Measurements from ENCODE around the gene TMEM43. TPM values are rescaled to one million over a fixed set of nuclear protein-coding genes. Genes with fewer than 3 reads are reported as not detected.

Gene TMEM43
- total RNA-seq, 1 experiment from 2014 or later = 32.4 TPM

- H3K4me3 ChIP-seq (replicated peaks in 1 of 2; ENCODE audit: low read depth in 1 of 2, low read length in 2 of 2) = no peak overlapping the region
- no peak overlapping the region for H2AFZ ChIP-seq (ENCODE audit: low read depth, low read length, poor library complexity, severe bottlenecking)
- no peak for ATAC-seq
- H3K36me3 ChIP-seq (ENCODE audit: control insufficient read depth in 1 of 2, insufficient read depth in 2 of 2, low read length in 2 of 2) = peaks cover 21 to 31% of the 10 kb centered on the region in 2 experiments; a peak in 3 of 4 replicates
- H3K79me2 ChIP-seq (ENCODE audit: insufficient read depth, low read length) = peaks cover 56% of the 10 kb centered on the region
- H3K9me2 ChIP-seq (ENCODE audit: insufficient read depth) = no peaks in the 10 kb centered on the region
- H4K20me1 ChIP-seq (ENCODE audit: insufficient read depth) = no peaks in the 10 kb centered on the region; the same call in 1 of the 2 replicates
- no peaks in the 10 kb centered on the region for H3K9me3 ChIP-seq (ENCODE audit: control insufficient read depth in 1 of 2, insufficient read depth in 1 of 2, low read depth in 1 of 2, low read length in 2 of 2)
- no peak overlapping the region for H3K9ac ChIP-seq (ENCODE audit: low read length)
- ChIA-PET POLR2A (no interaction called here), CTCF (interaction anchor here (1.6 kb wide), 1 partner anchor 232 kb away, joined by 3 read pairs; no protein-coding TSS in a partner anchor), RAD21 (ENCODE audit: low non-redundant PET in 1 of 2, low total read pairs in 2 of 2, uncharacterized antibody in 2 of 2, unreplicated experiment in 2 of 2) (no interaction called here)
- TF ChIP-seq CEBPB (IDR thresholded peaks at IDR 0.05; ENCODE audit: low read depth) = no peak
- no peak for TF ChIP-seq REST (IDR thresholded peaks at IDR 0.05; ENCODE audit: low read depth)
- TF ChIP-seq ATF3 (IDR thresholded peaks at IDR 0.05) = no peak
- TF ChIP-seq ELF1 (IDR thresholded peaks at IDR 0.05; ENCODE audit: borderline replicate concordance, low read depth) = no peak
- TF ChIP-seq POLR2AphosphoS5 (IDR thresholded peaks at IDR 0.05; ENCODE audit: low read depth, low read length) = no peak
- no peak for TF ChIP-seq SP1 (IDR thresholded peaks at IDR 0.05; ENCODE audit: low read depth)
- no peak for TF ChIP-seq YY1 (IDR thresholded peaks at IDR 0.05; ENCODE audit: extremely low read depth, insufficient replicate concordance, low read depth, low read length)
- no peak for TF ChIP-seq EZH2 (IDR thresholded peaks at IDR 0.05)
- no peak for TF ChIP-seq SRF (IDR thresholded peaks at IDR 0.05; ENCODE audit: low read depth)
- no peak for TF ChIP-seq JUND (IDR thresholded peaks at IDR 0.05)
- H3K27ac ChIP-seq (ENCODE audit: low read depth, low read length) = no peak overlapping the region
- no peaks in the 10 kb centered on the region for H3K27me3 ChIP-seq (ENCODE audit: insufficient read depth, low read length)
- no peak for DNase-seq (ENCODE audit: low read depth, low spot score)
- no TSS peak for BruUV-seq (replicated peaks)
- intact Hi-C loops (cut with micrococcal nuclease) = loop anchor here (5.0 to 10.0 kb wide), 3 partner anchors 49 to 474 kb away; partner anchors contain the start of genes LSM3 and XPC
- no peak overlapping the region for H3K4me2 ChIP-seq (ENCODE audit: low read length)
- peaks cover 8 to 11% of the 10 kb centered on the region in 2 experiments; a peak in 3 of 4 replicates for H3K4me1 ChIP-seq (ENCODE audit: control insufficient read depth in 1 of 2, insufficient read depth in 2 of 2, low read length in 2 of 2)
Observed at GRCh38 chr3:14128724-14129123, 3.9 kb downstream of the TMEM43 start.
